HepG2 (cell line): Measurements from ENCODE around the gene TCF19. TPM values are rescaled to one million over a fixed set of nuclear protein-coding genes. Genes with fewer than 3 reads are reported as not detected.
A peak's percentile ranks its signal among the peaks of the same experiment; 100 is the strongest.

Experiments used
- CC2D1A ChIP-seq: sonication (generic); formaldehyde crosslinking; IDR thresholded peaks from 2 replicates; pipeline ENCODE4 v1.8.1; 2023; ENCODE audit warnings: mild to moderate bottlenecking, missing genetic modification reagents
- DR1 ChIP-seq: sonication (generic); formaldehyde crosslinking; IDR thresholded peaks from 2 replicates; pipeline ENCODE4 v1.8.0; 2021; ENCODE audit warnings: mild to moderate bottlenecking, missing genetic modification reagents, inconsistent platforms
- GABPA ChIP-seq, 2 experiments: IDR thresholded peaks; 2 replicates each; pipeline ENCODE4 v1.6.1; 2011 to 2016; ENCODE audit warnings: low read depth in 2 of 2, low read length in 1 of 2, missing biosample characterization in 1 of 2, missing genetic modification characterization in 1 of 2
- GTF2F1 ChIP-seq: fragments of 150-350 bp; IDR thresholded peaks from 2 replicates; pipeline ENCODE4 v1.6.1; 2014; ENCODE audit warnings: low read length
- HBP1 ChIP-seq: IDR thresholded peaks from 2 replicates; pipeline ENCODE4 v1.6.1; 2016; ENCODE audit warnings: low read depth, control low read depth
- HOXA7 ChIP-seq: sonication (generic); formaldehyde crosslinking; IDR thresholded peaks from 2 replicates; pipeline ENCODE4 v1.8.1; 2022; ENCODE audit warnings: mild to moderate bottlenecking, missing genetic modification reagents, moderate library complexity
- IKZF4 ChIP-seq: sonication (generic); formaldehyde crosslinking; IDR thresholded peaks from 2 replicates; pipeline ENCODE4 v1.5.1; 2020; ENCODE audit warnings: borderline replicate concordance, mild to moderate bottlenecking, low read depth, missing genetic modification reagents; ENCODE audit errors: not compliant biosample characterization
- KDM1A ChIP-seq: IDR thresholded peaks from 2 replicates; pipeline ENCODE4 v1.6.1; 2016; ENCODE audit warnings: missing compliant biosample characterization
- KLF6 ChIP-seq: IDR thresholded peaks from 2 replicates; pipeline ENCODE4 v1.8.0; 2016; ENCODE audit warnings: missing biosample characterization, missing genetic modification reagents
- MBNL3 ChIP-seq: fragments of 250-450 bp; sonication (Bioruptor Pico); conservative IDR thresholded peaks from 2 replicates; pipeline ENCODE4 v1.8.0; 2022; ENCODE audit warnings: mild to moderate bottlenecking, inconsistent platforms
- NFAT5 ChIP-seq: sonication (generic); formaldehyde crosslinking; IDR thresholded peaks from 2 replicates; pipeline ENCODE4 v1.4.0; 2020; ENCODE audit warnings: missing genetic modification reagents
- PRPF4 ChIP-seq: fragments of 200-400 bp; formaldehyde crosslinking; IDR thresholded peaks from 2 replicates; pipeline ENCODE4 v1.6.1; 2016; ENCODE audit warnings: low read length, low read depth; ENCODE audit not compliant: poor library complexity, severe bottlenecking
- RFX5 ChIP-seq: IDR thresholded peaks from 2 replicates; pipeline ENCODE4 v1.6.1; 2011; ENCODE audit warnings: low read depth, low read length, improper control_type of control experiment
- SAFB2 ChIP-seq: sonication (generic); formaldehyde crosslinking; IDR thresholded peaks from 2 replicates; pipeline ENCODE4 v1.5.1; 2020; ENCODE audit warnings: missing genetic modification reagents, low read depth, mild to moderate bottlenecking, borderline replicate concordance
- SOX6 ChIP-seq, 2 experiments: fragments of 450-650 bp in 1 of 2; sonication (generic) in 1 of 2; formaldehyde crosslinking in 1 of 2; IDR thresholded peaks; 2 replicates each; pipeline versions ENCODE4 v1.4.0 to v1.6.1; 2017 to 2020; ENCODE audit warnings: antibody characterized with exemption in 1 of 2, mild to moderate bottlenecking in 1 of 2, missing genetic modification reagents in 1 of 2
- SP4 ChIP-seq: sonication (generic); formaldehyde crosslinking; IDR thresholded peaks from 2 replicates; pipeline ENCODE4 v1.8.1; 2023; ENCODE audit warnings: mild to moderate bottlenecking, missing genetic modification reagents
- THAP11 ChIP-seq: IDR thresholded peaks from 2 replicates; pipeline ENCODE4 v1.6.1; 2016; ENCODE audit warnings: missing biosample characterization, missing genetic modification reagents
- TOPORS ChIP-seq: sonication (generic); formaldehyde crosslinking; IDR thresholded peaks from 2 replicates; pipeline ENCODE4 v1.8.0; 2023; ENCODE audit warnings: mild to moderate bottlenecking, missing genetic modification reagents
- ZKSCAN5 ChIP-seq: sonication (generic); formaldehyde crosslinking; IDR thresholded peaks from 2 replicates; pipeline ENCODE4 v1.5.1; 2020; ENCODE audit warnings: mild to moderate bottlenecking, missing genetic modification reagents
- ZNF10 ChIP-seq: sonication (generic); formaldehyde crosslinking; IDR thresholded peaks from 2 replicates; pipeline ENCODE4 v1.4.0; 2020; ENCODE audit warnings: mild to moderate bottlenecking, low read depth, missing genetic modification reagents, borderline replicate concordance
- ZNF441 ChIP-seq: sonication (generic); formaldehyde crosslinking; IDR thresholded peaks from 2 replicates; pipeline ENCODE4 v1.7.0; 2021; ENCODE audit warnings: missing genetic modification reagents, borderline replicate concordance
- ZNF672 ChIP-seq: sonication (generic); formaldehyde crosslinking; IDR thresholded peaks from 2 replicates; pipeline ENCODE4 v1.8.1; 2022; ENCODE audit warnings: missing genetic modification reagents
- polyA plus RNA-seq, 8 experiments: library from polyadenylated mRNA; depleted of rRNA in 3 of 8; stranded (reverse) in 7 of 8; unstranded in 1 of 8; fragments of >200 nt; fragmentation: Illumina TruSeq in 4 of 8; extraction: Trizol in 4 of 8; gene quantifications; 2 replicates each; pipeline versions ENCODE4 v1.2.1 to v1.2.3, GENCODE V29; 2011 to 2016; ENCODE audit warnings: low read depth in 4 of 8, missing spikeins in 1 of 8, mixed read lengths in 1 of 8; ENCODE audit not compliant: insufficient read depth in 1 of 8
- total RNA-seq, 5 experiments: library from RNA; depleted of rRNA; stranded (reverse); fragments of >200 nt; fragmentation: Illumina TruSeq; extraction: Trizol; gene quantifications; 2 replicates each; pipeline ENCODE4 v1.2.3, GENCODE V29; 2016; ENCODE audit warnings: low read depth in 1 of 5

The TCF19 gene
- total and polyA plus RNA-seq, 2 of the 13 experiments (the other 11 are each of a cell fraction or from before 2014, with no cell fraction given): 4.9 to 22.2 TPM

- TF ChIP-seq CC2D1A (CRISPR knock-in tag) (no peak), GABPA (IDR thresholded peaks at IDR 0.05; ENCODE audit: low read depth, low read length) (0 out of 2 replicates have a peak, but pooled peaks have one; percentile 14), GABPA (CRISPR knock-in tag; IDR thresholded peaks at IDR 0.05; ENCODE audit: low read depth) (peak; percentile 62), SAFB2 (CRISPR knock-in tag) (0 out of 2 replicates have a peak, but pooled peaks have one; percentile 47), ZNF441 (no peak; the same call in 1 of the 2 replicates), KLF6 (peak; percentile 66; the same call in 1 of the 2 replicates), SP4 (CRISPR knock-in tag) (peak; percentile 59; the same call in 1 of the 2 replicates), IKZF4 (no peak), HOXA7 (CRISPR knock-in tag) (no peak), GTF2F1 (no peak), SOX6 (IDR thresholded peaks at IDR 0.05) (no peak), SOX6 (CRISPR knock-in tag; IDR thresholded peaks at IDR 0.05) (peak; percentile 49; the same call in 1 of the 2 replicates), PRPF4 (no peak), ZKSCAN5 (CRISPR knock-in tag) (peak; percentile 68; the same call in 1 of the 2 replicates), DR1 (CRISPR knock-in tag) (0 out of 2 replicates have a peak, but pooled peaks have one; percentile 33), HBP1 (CRISPR knock-in tag) (no peak), NFAT5 (CRISPR knock-in tag) (peak; percentile 52; the same call in 1 of the 2 replicates), KDM1A (CRISPR knock-in tag) (peak; percentile 68), THAP11 (CRISPR knock-in tag) (peak; percentile 55), ZNF672 (CRISPR knock-in tag) (no peak), TOPORS (peak; percentile 59; the same call in 1 of the 2 replicates), MBNL3 (CRISPR knock-in tag) (no peak), ZNF10 (CRISPR knock-in tag) (no peak), RFX5 (no peak)
Observed at GRCh38 chr6:31186052-31186734, 27.8 kb downstream of the TCF19 start (continued).
